ENCODE measurements around the gene ATP5F1C.
"Not testable (repeated sequence)": the region's sequence is repeated elsewhere in the genome, so short reads cannot be mapped to it uniquely, and the experiment has no call there.

ATP5F1C gene

DNA sequence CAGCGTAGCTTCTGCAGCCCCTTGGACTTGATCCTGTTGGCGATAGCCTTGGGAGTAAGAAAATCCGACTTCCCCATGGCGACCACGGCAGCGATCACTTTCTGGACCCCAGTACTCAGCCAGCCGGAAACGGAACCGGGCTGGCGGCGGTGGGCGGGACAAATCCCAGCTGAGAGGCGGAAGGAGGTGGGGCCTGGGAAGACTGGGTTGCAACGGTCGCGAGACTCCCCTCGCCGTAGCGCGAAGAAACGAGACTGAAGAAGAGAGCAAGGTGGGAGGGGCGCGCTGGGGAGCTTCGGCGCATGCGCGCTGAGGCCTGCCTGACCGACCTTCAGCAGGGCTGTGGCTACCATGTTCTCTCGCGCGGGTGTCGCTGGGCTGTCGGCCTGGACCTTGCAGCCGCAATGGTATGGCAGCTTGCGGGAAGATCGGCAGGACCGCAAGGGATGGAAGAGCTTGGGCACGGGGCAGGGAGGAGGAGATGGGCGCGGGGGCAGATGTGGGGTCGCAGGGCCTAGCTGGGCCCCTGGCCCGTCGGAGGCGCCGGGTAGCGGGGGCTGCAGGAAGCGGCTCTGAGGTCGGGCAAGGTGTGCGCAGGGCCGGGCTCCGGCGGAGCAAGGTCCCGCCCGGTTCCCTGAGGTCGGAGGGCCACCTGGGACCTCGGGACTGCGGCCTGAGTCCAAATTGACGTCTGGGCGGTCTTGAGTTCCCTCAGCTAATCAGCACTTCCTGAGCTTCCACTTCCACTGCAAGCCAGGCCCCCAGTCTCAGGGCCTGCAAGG, at the start of gene ATP5F1C, which contains the start of gene KIN:
Gene ATP5F1C (plus strand): TSS at position 321 of the 782 bp plus-strand sequence. CDS start 31 bp downstream, at position 352.
Gene KIN (minus strand): TSS at position 137 of the 782 bp plus-strand sequence. CDS start 60 bp downstream, at position 77.
- intact Hi-C loops (cut with DNase I): no loop called here
- peak; percentile 95 to 99 (median 98) for DNase-seq

DNA sequence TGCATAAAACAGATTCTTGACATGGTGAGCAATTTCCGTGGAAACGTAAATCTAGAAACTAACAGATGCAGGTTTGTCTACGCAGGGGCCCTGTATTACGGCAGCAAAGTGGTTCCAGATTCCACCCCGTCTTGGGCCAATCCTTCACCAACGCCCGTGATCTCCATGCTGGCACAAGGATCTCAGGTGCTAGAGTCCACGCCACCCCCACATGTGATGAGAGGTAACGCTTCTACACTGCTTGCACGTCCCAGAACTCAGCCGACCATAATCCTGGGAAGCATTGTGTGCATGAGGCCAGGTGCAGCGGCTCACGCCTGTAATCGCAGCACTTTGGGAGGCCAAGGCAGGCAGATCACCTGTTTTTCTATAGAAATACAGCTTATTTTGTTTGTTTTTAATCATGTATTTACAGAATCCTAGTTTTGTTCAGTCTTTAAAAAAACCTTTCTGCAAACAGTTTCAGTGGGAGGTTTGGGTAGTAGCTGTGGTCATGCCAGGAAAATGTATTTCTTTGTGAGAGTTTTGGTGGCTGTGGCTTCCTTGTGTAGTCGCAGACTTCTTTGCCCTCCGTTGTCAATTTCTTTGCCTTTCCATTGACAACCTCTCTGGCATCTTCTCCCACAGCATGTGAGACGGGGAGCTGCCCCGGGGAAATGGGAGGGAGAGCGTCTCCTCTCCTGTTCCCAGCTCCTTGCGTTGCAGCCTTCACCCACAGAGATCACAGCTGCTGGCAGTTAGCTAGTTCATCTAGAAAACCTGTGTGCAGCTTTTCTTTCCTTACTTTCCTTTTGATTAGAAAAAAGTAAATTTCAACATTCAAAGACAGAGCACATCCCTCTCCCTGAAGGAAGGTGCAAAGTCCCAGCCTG, 49.2 kb upstream of the ATP5F1C start:
- DNase-seq: peak in 24 of 42 donors; percentile 4 to 68 (median 25)
- intact Hi-C loops (cut with DNase I): no loop called here

DNA sequence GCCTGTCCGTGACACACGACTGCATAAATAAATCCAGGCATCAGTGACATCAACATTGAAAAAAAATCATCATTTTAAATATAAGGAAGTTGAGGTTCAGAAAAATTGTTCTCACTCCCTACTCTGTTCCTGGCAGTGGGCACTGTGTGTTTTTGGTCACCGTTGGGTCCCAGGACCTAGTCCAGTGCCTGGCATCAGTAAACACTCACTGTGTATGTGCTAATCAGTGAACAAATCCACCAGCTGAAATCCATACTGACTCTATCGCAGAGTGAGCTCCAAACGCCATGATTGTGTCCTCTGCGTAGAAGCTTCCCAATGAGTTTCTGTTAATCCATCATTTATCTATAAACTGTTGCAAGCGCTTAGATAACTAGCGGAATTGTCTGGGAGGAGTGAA, 43.7 kb upstream of the ATP5F1C start:
- DNase-seq: no peak
- intact Hi-C loops (cut with DNase I): no loop called here

DNA sequence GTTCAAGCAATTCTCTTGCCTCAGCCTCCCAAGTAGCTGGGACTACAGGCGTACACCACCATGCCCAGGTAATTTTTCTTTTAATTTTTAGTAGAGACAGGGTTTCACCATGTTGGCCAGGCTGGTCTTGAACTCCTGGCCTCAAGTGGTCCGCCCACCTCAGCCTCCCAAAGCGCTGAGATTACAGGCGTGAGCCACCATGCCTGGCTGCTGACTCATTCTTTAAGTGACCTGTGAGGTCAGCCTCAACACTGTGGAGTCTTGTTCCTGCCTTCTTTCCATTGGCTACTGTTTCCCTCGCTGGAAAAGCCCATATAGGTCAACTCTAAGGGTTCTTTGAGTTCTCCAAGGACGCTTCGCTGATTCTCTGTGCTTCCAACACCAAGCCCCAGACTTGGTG, 39.3 kb upstream of the ATP5F1C start:
- intact Hi-C loops (cut with DNase I); DNase-seq: not testable (repeated sequence)

DNA sequence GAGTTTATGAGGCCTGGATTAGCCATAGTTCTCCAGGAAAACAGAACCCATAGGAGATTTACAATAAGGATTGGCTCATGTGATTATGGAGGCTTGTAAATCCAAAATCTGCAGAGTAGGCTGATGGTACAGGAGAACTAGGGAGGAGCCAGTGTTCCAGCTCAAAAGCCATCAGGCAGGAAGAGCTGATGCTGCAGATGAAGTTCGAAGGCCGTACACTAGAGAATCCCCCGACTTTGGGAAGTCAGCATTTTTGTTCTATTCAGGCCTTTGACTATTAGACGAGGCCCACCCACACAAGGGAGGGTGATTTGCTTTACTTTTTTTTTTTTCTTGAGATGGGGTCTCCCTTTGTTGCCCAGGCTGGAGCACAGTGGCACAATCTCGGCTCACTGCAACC, 37.8 kb upstream of the ATP5F1C start:
- intact Hi-C loops (cut with DNase I): no loop called here
- DNase-seq: no peak

DNA sequence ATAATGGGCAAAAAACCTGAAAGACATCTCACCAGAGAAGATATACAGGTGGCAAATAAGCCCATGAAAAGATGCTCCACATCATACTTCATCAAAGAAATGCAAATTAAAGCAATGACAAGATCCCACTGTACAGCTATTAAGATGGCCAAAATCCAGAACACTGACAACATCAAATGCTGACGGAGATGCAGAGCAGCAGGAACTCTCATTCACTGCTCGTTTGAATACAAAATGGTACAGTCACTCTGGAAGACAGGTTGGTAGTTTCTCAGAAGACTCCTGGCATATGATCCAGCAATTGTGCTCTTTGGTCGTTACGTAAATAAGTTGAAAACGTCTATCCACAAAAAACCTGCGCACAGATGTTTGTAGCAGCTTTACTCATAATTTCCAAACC, 35.7 kb upstream of the ATP5F1C start:
- intact Hi-C loops (cut with DNase I): no loop called here
- DNase-seq: no peak

DNA sequence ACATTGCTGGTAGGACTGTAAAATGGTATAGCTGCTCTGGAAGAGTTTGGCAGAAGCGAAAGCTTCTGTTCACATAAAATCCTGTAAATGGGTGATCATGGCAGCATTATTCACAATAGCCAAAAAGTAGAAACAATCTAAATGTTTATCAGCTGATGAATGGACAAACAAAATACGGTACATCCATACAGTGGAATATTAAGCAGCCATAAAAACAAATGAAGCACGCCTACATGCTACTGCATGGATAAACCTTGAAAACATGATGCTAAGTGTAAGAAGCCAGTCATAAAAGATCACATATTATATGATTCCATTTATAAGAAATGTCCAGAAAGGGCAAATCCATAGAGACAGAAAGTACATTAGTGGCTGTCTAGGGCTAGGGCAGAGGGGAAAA, 32.9 kb upstream of the ATP5F1C start:
- no peak for DNase-seq

DNA sequence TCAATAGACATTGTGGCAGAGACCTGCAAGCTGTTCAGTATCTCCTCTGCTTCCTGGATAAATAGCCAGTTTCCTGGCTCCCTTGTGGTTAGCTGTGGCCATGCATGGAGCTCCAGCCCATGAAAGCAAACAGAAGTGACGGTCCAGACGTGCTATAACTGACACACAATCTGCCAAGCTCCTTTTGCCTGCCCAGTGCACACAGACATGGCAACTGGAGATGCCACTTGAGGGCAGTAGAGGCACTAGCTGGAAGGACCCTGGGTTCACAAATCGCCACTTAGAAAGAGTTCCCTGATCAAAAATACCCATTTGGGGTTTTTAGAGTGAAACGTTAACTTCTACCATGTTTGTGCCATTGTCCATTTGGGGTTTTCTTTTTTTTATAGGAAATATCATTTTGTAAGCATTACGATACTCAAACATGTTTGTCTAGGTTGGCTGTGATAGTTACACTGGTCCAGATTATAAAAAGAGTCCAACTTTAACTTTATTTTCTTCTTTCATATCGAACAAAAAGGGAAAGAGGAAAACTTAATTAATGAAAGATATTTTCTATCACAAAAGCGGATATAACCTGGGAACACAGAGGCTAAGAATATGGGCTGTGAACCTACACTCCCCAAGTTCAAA, 31.5 kb upstream of the ATP5F1C start:
- intact Hi-C loops (cut with DNase I): no loop called here
- DNase-seq: peak in 13 of 42 donors; percentile 8 to 32 (median 21)

More for the DNA sequence above, 32.9 kb upstream of the ATP5F1C start:
- intact Hi-C loops (cut with DNase I): no loop called here

DNA sequence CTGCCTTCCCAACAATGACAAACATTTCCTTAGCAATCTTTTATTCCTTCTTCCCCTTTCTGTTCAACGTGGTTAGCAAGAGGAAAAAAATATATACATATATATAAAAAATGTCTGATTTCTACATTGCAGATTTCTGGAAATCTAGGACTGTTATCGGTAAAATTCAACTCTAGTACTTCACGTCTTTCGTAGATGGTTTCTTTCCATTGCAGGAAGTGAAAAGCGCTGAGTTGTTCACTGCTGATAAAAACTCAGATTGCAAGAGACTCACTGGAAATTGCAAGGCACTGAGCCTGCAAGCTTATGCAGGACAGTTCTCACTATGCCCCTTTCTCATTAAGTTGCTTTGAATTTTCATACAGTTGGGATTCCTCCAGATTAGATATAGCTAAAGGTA, 24.0 kb upstream of the ATP5F1C start:
- DNase-seq: no peak
- intact Hi-C loops (cut with DNase I): no loop called here

DNA sequence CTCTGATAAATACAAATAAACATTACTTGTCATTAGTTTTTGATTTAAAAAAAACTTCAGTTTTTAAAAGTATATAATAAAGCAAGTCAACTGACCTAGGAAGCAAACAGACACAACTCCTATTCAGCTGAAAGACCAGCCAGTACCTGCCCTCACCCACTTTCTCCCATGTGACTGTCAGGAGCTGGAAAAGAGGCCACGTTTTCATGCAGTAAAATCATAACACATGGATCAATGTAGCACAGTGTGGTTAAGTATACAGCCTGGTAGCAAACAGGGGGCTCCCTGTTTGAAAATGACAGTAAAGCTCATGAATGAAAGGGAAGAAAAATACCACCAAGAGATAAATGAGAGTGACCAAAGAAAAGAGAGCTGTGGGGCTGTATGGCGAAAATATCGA, 21.7 kb upstream of the ATP5F1C start:
- intact Hi-C loops (cut with DNase I): no loop called here
- DNase-seq: no peak

DNA sequence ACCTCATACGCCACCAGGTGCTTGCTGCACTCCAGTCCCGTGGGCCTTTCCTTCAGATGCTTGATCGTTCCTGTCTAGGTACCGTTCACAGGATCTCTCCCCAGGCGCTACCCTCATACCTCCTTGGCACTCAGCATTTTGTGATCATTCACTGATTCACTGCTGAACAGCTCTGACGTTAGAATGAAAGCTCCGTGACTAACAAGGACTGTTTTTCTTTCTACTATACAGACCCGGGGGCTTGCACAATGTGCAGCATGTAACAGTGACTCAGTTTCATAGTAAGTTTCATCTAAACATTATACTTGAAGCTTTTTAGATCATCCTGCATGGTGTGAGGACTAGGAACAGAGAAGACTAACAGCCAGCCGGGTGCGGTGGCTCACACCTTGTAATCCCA, 20.8 kb upstream of the ATP5F1C start:
- DNase-seq: no peak
- intact Hi-C loops (cut with DNase I): no loop called here

DNA sequence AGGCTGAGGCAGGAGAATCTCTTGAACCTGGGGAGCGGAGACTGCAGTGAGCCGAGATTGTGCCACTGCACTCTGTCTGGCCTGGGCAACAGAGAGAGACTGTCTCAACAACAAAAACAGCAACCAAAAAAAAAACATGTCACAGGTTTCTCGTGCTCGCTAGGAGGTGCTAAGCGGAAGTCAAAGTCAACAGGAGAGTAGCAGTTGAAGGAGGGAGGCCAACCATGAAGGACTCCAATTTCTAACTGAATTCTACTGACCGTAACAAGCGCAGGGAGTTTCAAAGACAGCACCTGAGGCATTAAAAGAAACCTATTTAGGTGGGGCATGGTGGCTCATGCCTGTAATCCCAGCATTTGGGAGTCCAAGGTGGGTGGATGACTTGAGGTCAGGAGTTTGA, 19.6 kb upstream of the ATP5F1C start:
- DNase-seq: no peak
- intact Hi-C loops (cut with DNase I): no loop called here

DNA sequence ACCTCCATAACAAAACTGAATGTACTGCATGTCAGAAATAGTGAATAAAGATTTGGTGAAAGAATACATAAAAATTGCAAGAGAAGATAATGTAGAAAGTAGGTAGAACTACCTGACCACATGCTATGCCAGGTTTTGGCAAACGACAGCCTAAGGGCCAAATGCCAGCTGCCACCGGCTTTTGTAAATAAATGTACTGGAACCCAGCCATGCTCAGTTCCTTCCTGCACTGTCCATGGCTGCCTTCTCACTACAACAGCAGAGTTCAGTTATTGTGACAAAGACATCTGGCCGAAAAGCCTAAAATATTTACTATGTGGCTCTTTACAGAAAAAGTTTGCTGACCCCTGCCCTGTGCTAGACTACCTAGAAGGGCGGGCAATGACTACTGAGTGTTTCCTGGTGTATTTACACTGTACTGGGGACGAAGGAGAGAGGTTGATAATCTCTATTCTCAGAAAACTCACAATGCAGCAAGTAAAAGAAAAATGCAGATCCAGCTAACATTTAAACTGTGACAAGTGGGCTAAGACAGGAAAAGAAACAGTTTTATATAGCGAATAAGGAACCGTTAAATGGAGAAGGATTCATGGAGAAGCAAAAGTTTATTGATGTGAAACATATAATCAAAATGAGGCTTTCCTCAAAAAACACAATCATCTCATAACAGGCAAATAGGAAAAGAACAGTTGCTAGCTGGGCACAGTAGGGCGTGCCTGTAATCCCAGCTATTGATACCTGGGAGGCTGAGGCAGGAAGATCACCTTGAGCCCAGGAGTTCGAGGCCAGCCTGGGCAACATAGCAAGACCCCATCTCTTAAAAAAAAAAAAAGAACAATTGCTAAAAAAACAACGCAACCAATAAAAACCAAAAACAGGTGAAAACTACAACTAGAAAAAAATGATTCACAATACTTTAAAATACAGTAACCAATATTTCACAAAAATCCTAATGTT, 13.9 kb upstream of the ATP5F1C start:
- no peak for DNase-seq
- intact Hi-C loops (cut with DNase I): no loop called here

DNA sequence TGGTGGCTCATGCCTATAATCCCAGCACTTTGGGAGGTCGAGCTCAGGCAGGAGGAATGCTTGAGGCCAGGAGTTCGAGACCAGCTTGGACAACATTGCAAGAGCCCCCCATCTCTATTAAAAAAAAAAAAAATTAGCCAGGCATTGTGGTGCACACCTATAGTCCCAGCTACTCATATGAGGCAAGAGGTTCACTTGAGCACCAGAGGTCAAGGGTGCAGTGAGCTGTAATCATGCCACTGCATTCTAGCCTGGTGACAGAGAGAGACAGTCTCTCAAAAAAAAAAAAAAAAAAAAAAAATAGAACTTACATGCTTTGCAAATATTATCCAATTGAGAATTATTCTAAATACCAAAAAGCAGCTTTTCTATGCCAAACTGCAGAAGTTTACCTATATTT, 11.2 kb upstream of the ATP5F1C start:
- DNase-seq: no peak
- intact Hi-C loops (cut with DNase I): no loop called here

DNA sequence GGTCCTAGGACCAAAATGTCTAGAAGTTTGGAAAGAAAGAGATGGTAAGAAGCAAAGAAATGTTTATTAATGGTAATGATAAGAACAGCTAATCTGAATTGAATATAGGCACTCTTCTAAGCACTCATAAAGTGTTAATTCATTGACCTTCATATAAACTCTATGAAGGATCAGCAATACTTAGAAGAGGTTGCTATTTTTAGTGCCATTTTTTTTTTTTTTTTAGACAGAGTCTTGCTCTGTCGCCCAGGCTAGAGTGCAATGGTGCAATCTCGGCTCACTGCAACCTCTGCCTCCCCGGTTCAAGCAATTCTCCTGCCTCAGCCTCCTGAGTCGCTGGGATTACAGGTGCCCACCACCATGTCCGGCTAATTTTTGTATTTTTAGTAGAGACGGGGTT, 5.8 kb upstream of the ATP5F1C start:
- intact Hi-C loops (cut with DNase I); DNase-seq: not testable (repeated sequence)

DNA sequence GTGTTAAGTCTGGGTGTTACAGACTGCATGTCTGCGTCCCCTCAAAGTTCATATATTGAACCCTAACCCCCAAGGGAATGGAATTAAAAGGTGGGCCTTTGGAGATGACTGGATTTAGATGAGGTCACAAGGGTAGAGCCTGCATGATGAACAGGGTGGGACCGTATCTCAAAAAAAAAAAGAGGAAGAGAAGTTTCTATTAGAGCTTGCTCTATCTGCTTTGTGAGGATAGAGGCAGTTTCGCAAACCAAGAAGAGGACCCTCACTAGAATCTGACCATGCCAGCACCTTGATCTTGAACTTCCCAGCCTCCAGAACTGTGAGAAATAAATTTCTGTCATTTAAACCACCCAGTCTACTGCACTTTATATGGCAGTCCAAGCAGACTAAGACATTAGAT, 1.5 kb upstream of the ATP5F1C start:
- intact Hi-C loops (cut with DNase I): no loop called here
- no peak for DNase-seq

DNA sequence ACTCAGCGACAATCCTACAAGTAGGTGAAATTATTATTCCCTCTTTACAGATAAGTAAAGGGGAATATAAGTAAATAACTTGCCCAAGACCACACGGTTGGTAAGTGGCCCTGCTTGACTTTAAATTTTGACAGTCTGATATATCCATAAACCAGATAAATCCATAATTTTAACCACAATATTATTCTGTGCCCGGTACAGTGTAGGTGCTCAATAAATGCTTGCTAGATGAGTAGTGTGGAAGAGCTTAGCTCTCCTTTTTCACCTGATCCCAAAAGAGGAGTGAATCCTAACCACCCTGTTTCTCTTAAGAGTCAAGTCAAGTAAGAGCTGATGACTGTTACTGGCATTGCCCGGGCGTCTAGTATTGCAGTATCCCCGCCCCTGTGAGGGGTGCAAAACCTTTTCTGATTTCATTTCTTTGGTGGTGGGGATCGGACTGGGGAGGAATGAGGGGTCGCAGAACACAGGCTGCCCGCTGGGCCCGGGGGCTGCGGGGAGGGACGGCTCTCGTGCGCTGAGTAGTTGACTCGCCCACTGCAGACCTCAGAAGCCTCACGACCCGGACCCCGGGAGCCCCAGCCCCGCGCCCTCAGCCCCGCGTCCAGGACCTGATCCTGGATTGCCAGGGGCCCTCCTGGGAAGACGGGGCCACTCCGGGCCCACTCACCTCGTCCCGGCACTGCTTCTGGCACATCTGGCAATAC, 674 bp upstream of the ATP5F1C start:
- DNase-seq: peak in 1 of 42 donors; percentile 6
- intact Hi-C loops (cut with DNase I): no loop called here

Measured in head of caudate nucleus (tissue), 42 donors.